Tibial nerve (tissue), 4 donors: ENCODE measurements around the gene NOTCH3. TPM values are rescaled to one million over a fixed set of nuclear protein-coding genes. Genes with fewer than 3 reads are reported as not detected.

Source experiments
- DNase-seq, 2 donors: peaks; one replicate each; pipeline ENCODE4 v3.0.0-alpha.2; 2019; ENCODE audit warnings: low spot score in 2 of 2
- H3K27ac ChIP-seq, 4 donors: fragments of 200-600 bp; sonication (generic) in 3 of 4; one replicate each; pipeline ENCODE4 v1.5.1; 2017 to 2019; ENCODE audit warnings: mild to moderate bottlenecking in 1 of 4
- H3K27me3 ChIP-seq, 2 donors: fragments of 200-600 bp; sonication (generic) in 1 of 2; one replicate each; pipeline versions ENCODE4 v1.5.1 to v1.6.0; 2017 to 2019
- H3K36me3 ChIP-seq, 3 donors: fragments of 200-600 bp; sonication (generic); one replicate each; pipeline ENCODE4 v1.5.1; 2018 to 2019
- H3K4me1 ChIP-seq, 4 donors: fragments of 200-600 bp; sonication (generic) in 3 of 4; one replicate each; pipeline ENCODE4 v1.5.1; 2017 to 2019
- H3K4me3 ChIP-seq, 4 donors: fragments of 200-600 bp; sonication (generic) in 3 of 4; one replicate each; pipeline ENCODE4 v1.5.1; 2017 to 2019; ENCODE audit warnings: mild to moderate bottlenecking in 1 of 4, moderate library complexity in 1 of 4
- H3K9me3 ChIP-seq, 4 donors: fragments of 200-600 bp; sonication (generic) in 3 of 4; one replicate each; pipeline ENCODE4 v1.5.1; 2017 to 2019
- EP300 ChIP-seq, 2 donors: sonication (generic); formaldehyde crosslinking; IDR thresholded peaks; one replicate each; pipeline ENCODE4 v1.6.1; 2017; ENCODE audit warnings: antibody characterized with exemption in 2 of 2, mild to moderate bottlenecking in 1 of 2
- POLR2A ChIP-seq, 2 donors: fragments of 450-650 bp; IDR thresholded peaks; one replicate each; pipeline ENCODE4 v1.6.1; 2017; ENCODE audit warnings: antibody characterized with exemption in 2 of 2, mild to moderate bottlenecking in 2 of 2, moderate library complexity in 2 of 2
- WGBS, 2 donors: methylation state at CpG; one replicate each; pipeline ENCODE4 v1.1.5; 2018; 5-methylcytosine and 5-hydroxymethylcytosine counted together
- total RNA-seq, 4 donors: library from RNA; depleted of rRNA; stranded (reverse); fragments of >200 nt; gene quantifications; one replicate each; pipeline ENCODE4 v1.1.0, GENCODE V29; 2016
- TF ChIP-seq, protein P1 (sequence below), 5 experiments: fragments of 200-600 bp in 3 of 5; fragments of 450-650 bp in 2 of 5; sonication (generic) in 3 of 5; IDR thresholded peaks; one replicate each; pipeline ENCODE4 v1.5.1; 2016 to 2019; ENCODE audit warnings: antibody characterized with exemption in 5 of 5, mild to moderate bottlenecking in 3 of 5, moderate library complexity in 2 of 5

The NOTCH3 gene
- total RNA-seq, 4 donors from 2014 or later: 34.3 to 86.1 (median 53.2) TPM

- 75 to 81% methylated on average over 41 to 42 of the region's 42 CpGs for WGBS, 2 donors
- Histone ChIP-seq H3K27ac (no peak overlapping the region), H3K27me3 (peaks cover 0 to 2% of the 10 kb centered on the region in 2 donors), H3K4me3 (no peak overlapping the region), H3K4me1 (peaks cover 0 to 24% (median 4%) of the 10 kb centered on the region in 4 donors), H3K36me3 (peaks cover 0 to 74% (median 25%) of the 10 kb centered on the region in 3 donors), H3K9me3 (no peaks in the 10 kb centered on the region)
- TF ChIP-seq EP300 (IDR thresholded peaks at IDR 0.05) (no peak), POLR2A (IDR thresholded peaks at IDR 0.05) (no peak)
- TF ChIP-seq, protein P1, sequence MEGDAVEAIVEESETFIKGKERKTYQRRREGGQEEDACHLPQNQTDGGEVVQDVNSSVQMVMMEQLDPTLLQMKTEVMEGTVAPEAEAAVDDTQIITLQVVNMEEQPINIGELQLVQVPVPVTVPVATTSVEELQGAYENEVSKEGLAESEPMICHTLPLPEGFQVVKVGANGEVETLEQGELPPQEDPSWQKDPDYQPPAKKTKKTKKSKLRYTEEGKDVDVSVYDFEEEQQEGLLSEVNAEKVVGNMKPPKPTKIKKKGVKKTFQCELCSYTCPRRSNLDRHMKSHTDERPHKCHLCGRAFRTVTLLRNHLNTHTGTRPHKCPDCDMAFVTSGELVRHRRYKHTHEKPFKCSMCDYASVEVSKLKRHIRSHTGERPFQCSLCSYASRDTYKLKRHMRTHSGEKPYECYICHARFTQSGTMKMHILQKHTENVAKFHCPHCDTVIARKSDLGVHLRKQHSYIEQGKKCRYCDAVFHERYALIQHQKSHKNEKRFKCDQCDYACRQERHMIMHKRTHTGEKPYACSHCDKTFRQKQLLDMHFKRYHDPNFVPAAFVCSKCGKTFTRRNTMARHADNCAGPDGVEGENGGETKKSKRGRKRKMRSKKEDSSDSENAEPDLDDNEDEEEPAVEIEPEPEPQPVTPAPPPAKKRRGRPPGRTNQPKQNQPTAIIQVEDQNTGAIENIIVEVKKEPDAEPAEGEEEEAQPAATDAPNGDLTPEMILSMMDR (IDR thresholded peaks at IDR 0.05): no peak
- no peak for DNase-seq
These were observed 37.2 kb upstream of the NOTCH3 start for GRCh38 chr19:15237759-15238638.

DNA sequence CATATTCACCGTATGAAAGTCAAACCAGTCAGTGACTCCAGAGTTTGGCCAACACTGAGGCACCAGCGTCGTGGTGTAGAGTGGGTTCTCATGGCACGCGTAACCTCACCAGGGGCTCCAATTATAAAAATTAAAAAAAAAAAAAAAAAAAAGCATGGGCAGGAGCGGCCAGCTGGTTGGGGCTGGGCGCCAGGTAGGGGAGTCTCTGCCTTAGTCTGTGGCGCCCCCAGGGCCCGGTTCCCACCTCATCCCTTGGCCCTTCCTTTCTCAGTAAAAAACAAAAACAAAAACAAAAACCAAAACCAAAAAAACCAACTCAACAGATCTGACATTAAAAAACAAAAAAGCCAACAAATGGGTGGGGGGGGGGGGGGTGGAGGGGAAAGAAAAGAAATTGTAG lies 36.1 kb upstream of the NOTCH3 start:
- no peak for TF ChIP-seq EP300 (IDR thresholded peaks at IDR 0.05)
- Histone ChIP-seq H3K9me3 (no peaks in the 10 kb centered on the region), H3K36me3 (peaks cover 0 to 63% (median 25%) of the 10 kb centered on the region in 3 donors), H3K4me1 (peaks cover 0 to 28% (median 10%) of the 10 kb centered on the region in 4 donors), H3K27ac (no peak overlapping the region), H3K27me3 (peaks cover 0 to 12% of the 10 kb centered on the region in 2 donors), H3K4me3 (no peak overlapping the region)
- WGBS, 2 donors: 86 to 90% methylated on average over 9 of the region's 9 CpGs
- DNase-seq: no peak

GRCh38 chr19:15235781-15236180 lies 35.0 kb upstream of the NOTCH3 start:
- Histone ChIP-seq H3K4me1 (peaks cover 0 to 31% (median 10%) of the 10 kb centered on the region in 4 donors), H3K27ac (no peak overlapping the region), H3K9me3 (no peaks in the 10 kb centered on the region), H3K36me3 (peaks cover 0 to 53% (median 21%) of the 10 kb centered on the region in 3 donors), H3K27me3 (peaks cover 0 to 20% of the 10 kb centered on the region in 2 donors), H3K4me3 (no peak overlapping the region)
- no peak for DNase-seq
- TF ChIP-seq POLR2A (IDR thresholded peaks at IDR 0.05): no peak
- WGBS, 2 donors: 38 to 39% methylated on average over 2 of the region's 2 CpGs

GRCh38 chr19:15234431-15235130 lies 33.8 kb upstream of the NOTCH3 start:
- DNase-seq: no peak
- H3K27me3 ChIP-seq: peaks cover 0 to 20% of the 10 kb centered on the region in 2 donors
- no peak for TF ChIP-seq POLR2A (IDR thresholded peaks at IDR 0.05)
- peaks cover 0 to 31% (median 10%) of the 10 kb centered on the region in 4 donors for H3K4me1 ChIP-seq
- H3K9me3 ChIP-seq: no peaks in the 10 kb centered on the region
- H3K27ac ChIP-seq: no peak overlapping the region
- H3K36me3 ChIP-seq: peaks cover 0 to 41% (median 16%) of the 10 kb centered on the region in 3 donors
- WGBS, 2 donors: 73 to 76% methylated on average over 10 of the region's 10 CpGs
- H3K4me3 ChIP-seq: no peak overlapping the region

DNA sequence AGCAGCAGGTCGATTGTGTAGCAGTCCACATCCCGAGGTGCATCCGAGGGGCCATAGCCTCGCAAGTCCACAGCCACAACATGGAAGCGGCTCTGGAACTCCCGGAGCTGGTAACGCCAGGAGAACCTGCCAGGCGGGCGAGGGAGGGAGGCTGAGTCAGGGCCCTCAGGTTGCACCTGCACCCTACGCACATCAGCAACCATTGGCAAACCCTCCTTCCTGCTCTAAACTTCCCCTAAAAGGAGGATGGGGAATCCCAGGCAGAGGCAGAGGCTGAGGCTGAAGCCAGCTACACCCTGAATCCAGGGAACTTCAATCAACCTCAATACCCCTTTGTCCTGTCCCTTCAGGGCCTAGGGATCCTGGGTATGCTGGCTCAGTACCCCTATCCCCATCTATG lies 30.5 kb upstream of the NOTCH3 start:
- no peaks in the 10 kb centered on the region for H3K9me3 ChIP-seq

DNA sequence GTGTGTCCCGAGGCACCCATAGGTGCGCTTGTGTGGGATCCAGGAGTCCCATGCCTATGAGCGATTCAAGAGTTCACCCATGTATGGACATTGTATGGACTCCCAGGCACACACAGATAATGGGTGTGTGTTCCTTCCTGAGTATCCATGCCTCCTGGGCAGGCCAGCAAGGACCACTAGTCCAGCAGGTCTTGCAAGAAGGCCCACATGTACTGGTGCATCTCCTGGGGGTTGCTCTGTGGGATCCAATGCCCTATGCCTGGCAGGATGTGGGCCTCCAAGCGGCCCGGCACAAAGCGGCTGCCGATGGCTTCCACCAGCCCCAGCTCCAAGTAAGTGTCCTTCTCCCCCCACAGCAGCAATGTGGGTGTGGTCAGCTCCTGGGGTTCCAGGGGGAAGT lies 26.5 kb upstream of the NOTCH3 start:
- no peaks in the 10 kb centered on the region for H3K9me3 ChIP-seq
- no peak overlapping the region for H3K4me3 ChIP-seq
- no peak for DNase-seq
- H3K27ac ChIP-seq: no peak overlapping the region
- 93 to 94% methylated on average over 6 to 7 of the region's 7 CpGs for WGBS, 2 donors
- no peaks in the 10 kb centered on the region for H3K36me3 ChIP-seq
- no peak for TF ChIP-seq EP300 (IDR thresholded peaks at IDR 0.05)
- TF ChIP-seq POLR2A (IDR thresholded peaks at IDR 0.05): no peak
- TF ChIP-seq, protein P1 (IDR thresholded peaks at IDR 0.05): no peak
- peaks cover 0 to 12% of the 10 kb centered on the region in 2 donors for H3K27me3 ChIP-seq
- H3K4me1 ChIP-seq: peaks cover 0 to 28% (median 16%) of the 10 kb centered on the region in 4 donors

More for the DNA sequence above, 30.5 kb upstream of the NOTCH3 start:
- Histone ChIP-seq H3K27me3 (peaks cover 0 to 20% of the 10 kb centered on the region in 2 donors), H3K4me3 (no peak overlapping the region), H3K27ac (no peak overlapping the region), H3K4me1 (peaks cover 0 to 27% (median 10%) of the 10 kb centered on the region in 4 donors), H3K36me3 (peaks cover 0 to 8% (median 0%) of the 10 kb centered on the region in 3 donors)
- WGBS, 2 donors: 88% methylated on average over 7 to 10 of the region's 10 CpGs
- no peak for TF ChIP-seq EP300 (IDR thresholded peaks at IDR 0.05)
- TF ChIP-seq, protein P1 (IDR thresholded peaks at IDR 0.05): no peak
- DNase-seq: no peak
